ENCODE results near the gene BSN. TPM values are rescaled to one million over a fixed set of nuclear protein-coding genes. Genes with fewer than 3 reads are reported as not detected.

The BSN gene
- polyA plus RNA-seq, 1 experiment, result 0.04 TPM

DNA sequence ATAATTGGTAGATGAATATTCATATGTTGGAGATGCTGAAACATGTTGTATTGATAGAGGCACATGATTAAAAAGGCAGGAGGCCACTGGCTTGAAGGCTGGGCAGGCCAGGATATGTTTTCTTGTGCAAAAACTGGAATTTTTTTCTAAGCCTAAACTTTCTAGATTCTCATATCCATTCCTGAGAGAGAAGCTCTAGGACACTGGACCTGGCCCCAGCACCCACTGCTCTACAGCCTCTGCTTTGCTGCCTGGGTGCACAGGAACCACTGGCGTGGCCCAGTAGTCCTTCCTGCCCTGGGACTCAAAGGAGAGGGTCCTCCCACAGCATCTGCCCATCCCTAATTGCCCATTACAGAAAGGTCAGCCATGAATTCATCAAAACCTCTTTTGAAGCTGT lies 61.8 kb downstream of the BSN start:
- ChIA-PET POLR2A (no interaction called here), CTCF (interaction anchor here (0.8 to 1.4 kb wide), 2 partner anchors 50 to 76 kb away, joined by 3 read pairs; no protein-coding TSS in a partner anchor)
- TF ChIP-seq, protein P1, sequence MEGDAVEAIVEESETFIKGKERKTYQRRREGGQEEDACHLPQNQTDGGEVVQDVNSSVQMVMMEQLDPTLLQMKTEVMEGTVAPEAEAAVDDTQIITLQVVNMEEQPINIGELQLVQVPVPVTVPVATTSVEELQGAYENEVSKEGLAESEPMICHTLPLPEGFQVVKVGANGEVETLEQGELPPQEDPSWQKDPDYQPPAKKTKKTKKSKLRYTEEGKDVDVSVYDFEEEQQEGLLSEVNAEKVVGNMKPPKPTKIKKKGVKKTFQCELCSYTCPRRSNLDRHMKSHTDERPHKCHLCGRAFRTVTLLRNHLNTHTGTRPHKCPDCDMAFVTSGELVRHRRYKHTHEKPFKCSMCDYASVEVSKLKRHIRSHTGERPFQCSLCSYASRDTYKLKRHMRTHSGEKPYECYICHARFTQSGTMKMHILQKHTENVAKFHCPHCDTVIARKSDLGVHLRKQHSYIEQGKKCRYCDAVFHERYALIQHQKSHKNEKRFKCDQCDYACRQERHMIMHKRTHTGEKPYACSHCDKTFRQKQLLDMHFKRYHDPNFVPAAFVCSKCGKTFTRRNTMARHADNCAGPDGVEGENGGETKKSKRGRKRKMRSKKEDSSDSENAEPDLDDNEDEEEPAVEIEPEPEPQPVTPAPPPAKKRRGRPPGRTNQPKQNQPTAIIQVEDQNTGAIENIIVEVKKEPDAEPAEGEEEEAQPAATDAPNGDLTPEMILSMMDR (IDR thresholded peaks at IDR 0.05; ENCODE audit: insufficient read depth, low read depth, low read length), result no peak
- no peak overlapping the region for H3K4me3 ChIP-seq (ENCODE audit: low read depth, low read length)
- peaks cover 2% of the 10 kb centered on the region; the same call in 1 of the 2 replicates for H3K27me3 ChIP-seq (ENCODE audit: control insufficient read depth, insufficient read depth, low read length)
- H3K36me3 ChIP-seq (ENCODE audit: control insufficient read depth, insufficient read depth, low read length), result no peaks in the 10 kb centered on the region
- no peak for DNase-seq (ENCODE audit: low read depth)

GRCh38 chr3:49616491-49616941 lies 62.2 kb downstream of the BSN start:
- CTCF ChIA-PET, result interaction anchor here (0.8 to 1.4 kb wide), 2 partner anchors 50 to 77 kb away, joined by 3 read pairs; no protein-coding TSS in a partner anchor
- POLR2A ChIA-PET, result no interaction called here
- peak; percentile 18 for DNase-seq (ENCODE audit: low read depth)
- H3K4me3 ChIP-seq (ENCODE audit: low read depth, low read length), result no peak overlapping the region
- H3K36me3 ChIP-seq (ENCODE audit: control insufficient read depth, insufficient read depth, low read length), result no peaks in the 10 kb centered on the region
- TF ChIP-seq, protein P1 (IDR thresholded peaks at IDR 0.05; ENCODE audit: insufficient read depth, low read depth, low read length), result no peak
- H3K27me3 ChIP-seq (ENCODE audit: control insufficient read depth, insufficient read depth, low read length), result peaks cover 2% of the 10 kb centered on the region; the same call in 1 of the 2 replicates

GRCh38 chr3:49617390-49618013 lies 63.2 kb downstream of the BSN start:
- ChIA-PET POLR2A (no interaction called here), CTCF (no interaction called here)
- Histone ChIP-seq H3K4me3 (ENCODE audit: low read depth, low read length) (no peak overlapping the region), H3K36me3 (ENCODE audit: control insufficient read depth, insufficient read depth, low read length) (no peaks in the 10 kb centered on the region), H3K27me3 (ENCODE audit: control insufficient read depth, insufficient read depth, low read length) (peaks cover 3% of the 10 kb centered on the region)
- no peak for DNase-seq (ENCODE audit: low read depth)
- TF ChIP-seq, protein P1 (IDR thresholded peaks at IDR 0.05; ENCODE audit: insufficient read depth, low read depth, low read length), result no peak

DNA sequence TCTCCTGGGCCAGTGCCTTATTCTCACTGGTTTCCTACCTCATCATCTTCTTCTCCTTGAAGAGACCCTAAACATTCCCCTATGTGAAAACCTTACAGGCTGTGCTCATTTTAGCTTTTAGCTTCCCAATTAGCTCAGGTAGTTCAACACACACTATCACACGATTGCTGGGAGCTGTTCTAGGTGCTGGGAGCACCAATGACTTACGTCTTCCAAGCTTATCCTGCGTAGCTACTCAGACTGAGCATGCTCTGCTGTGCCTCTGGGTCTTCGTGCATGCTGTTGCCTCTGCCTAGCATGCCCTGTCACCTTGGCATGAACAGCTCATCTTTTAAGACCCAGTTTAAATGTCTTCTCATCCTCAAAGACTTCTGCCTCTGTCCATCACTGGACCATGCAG lies 64.1 kb downstream of the BSN start:
- ChIA-PET CTCF (interaction anchor here (1.7 kb wide), 1 partner anchor 78 kb away, joined by 4 read pairs; no protein-coding TSS in a partner anchor), POLR2A (no interaction called here)
- no peaks in the 10 kb centered on the region for H3K36me3 ChIP-seq (ENCODE audit: control insufficient read depth, insufficient read depth, low read length)
- TF ChIP-seq, protein P1 (IDR thresholded peaks at IDR 0.05; ENCODE audit: insufficient read depth, low read depth, low read length), result no peak
- DNase-seq (ENCODE audit: low read depth), result no peak
- no peak overlapping the region for H3K4me3 ChIP-seq (ENCODE audit: low read depth, low read length)
- peaks cover 6% of the 10 kb centered on the region for H3K27me3 ChIP-seq (ENCODE audit: control insufficient read depth, insufficient read depth, low read length)

DNA sequence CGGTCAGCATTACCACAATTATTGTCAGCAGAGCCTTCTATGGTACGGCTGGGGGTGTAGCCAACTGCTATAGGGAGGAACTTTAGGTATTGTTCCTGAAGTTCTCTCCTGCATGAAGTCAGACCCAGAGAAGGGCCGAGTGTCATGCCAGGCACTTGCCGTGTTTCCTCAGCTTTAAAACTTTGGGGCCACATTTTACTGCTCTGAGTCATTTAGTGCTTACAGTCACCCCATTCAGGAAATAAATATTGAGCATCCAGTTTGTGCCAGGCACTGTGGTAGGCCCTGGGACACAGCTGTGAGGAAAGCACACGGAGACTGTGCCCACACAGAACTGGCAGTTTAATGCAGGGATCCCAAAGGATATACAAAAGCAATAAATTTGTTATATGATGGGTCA lies 65.4 kb downstream of the BSN start:
- DNase-seq (ENCODE audit: low read depth), result no peak
- POLR2A ChIA-PET, result no interaction called here
- H3K36me3 ChIP-seq (ENCODE audit: control insufficient read depth, insufficient read depth, low read length), result no peaks in the 10 kb centered on the region
- TF ChIP-seq, protein P1 (IDR thresholded peaks at IDR 0.05; ENCODE audit: insufficient read depth, low read depth, low read length), result no peak
- H3K27me3 ChIP-seq (ENCODE audit: control insufficient read depth, insufficient read depth, low read length), result peaks cover 8% of the 10 kb centered on the region
- no peak overlapping the region for H3K4me3 ChIP-seq (ENCODE audit: low read depth, low read length)
- CTCF ChIA-PET, result interaction anchor here (1.7 kb wide), 1 partner anchor 79 kb away, joined by 4 read pairs; no protein-coding TSS in a partner anchor

Measured in BJ (cell line).